AG08396 (cell line): ENCODE measurements around the gene CORIN.

Experiments used
- DNase-seq: peaks from one replicate; pipeline ENCODE4 v3.0.0; 2012; ENCODE audit warnings: low spot score, mixed read lengths

The CORIN gene

GRCh38 chr4:47837908-47838294 is at the start of gene CORIN:
Gene CORIN (minus strand): TSS chr4:47838067. CDS start chr4:47837949, 118 bp downstream.
- no peak for DNase-seq

GRCh38 chr4:47882228-47882627 is 44.4 kb upstream of the CORIN start:
- no peak for DNase-seq

GRCh38 chr4:47879458-47879857 is 41.6 kb upstream of the CORIN start:
- no peak for DNase-seq

- DNase-seq, result no peak
Observed at GRCh38 chr4:47876784-47877546, 39.1 kb upstream of the CORIN start.

- no peak for DNase-seq
Observed at GRCh38 chr4:47876310-47876709, 38.4 kb upstream of the CORIN start.

GRCh38 chr4:47873877-47874541 is 36.1 kb upstream of the CORIN start:
- no peak for DNase-seq

- DNase-seq, result no peak
Observed at GRCh38 chr4:47863486-47863885, 25.6 kb upstream of the CORIN start.

GRCh38 chr4:47862297-47862696 is 24.4 kb upstream of the CORIN start:
- peak; percentile 15 for DNase-seq

- no peak for DNase-seq
Observed at GRCh38 chr4:47860305-47860704, 22.4 kb upstream of the CORIN start.

- no peak for DNase-seq
Observed at GRCh38 chr4:47858006-47858405, 20.1 kb upstream of the CORIN start.

GRCh38 chr4:47856713-47857112 is 18.8 kb upstream of the CORIN start:
- DNase-seq, result no peak

GRCh38 chr4:47855350-47855749 is 17.5 kb upstream of the CORIN start:
- DNase-seq, result peak; percentile 39

GRCh38 chr4:47852136-47852535 is 14.3 kb upstream of the CORIN start:
- peak; percentile 25 for DNase-seq

- DNase-seq, result no peak
Observed at GRCh38 chr4:47849466-47849865, 11.6 kb upstream of the CORIN start.

- no peak for DNase-seq
Observed at GRCh38 chr4:47848041-47848440, 10.2 kb upstream of the CORIN start.

- no peak for DNase-seq
Observed at GRCh38 chr4:47842985-47843384, 5.1 kb upstream of the CORIN start.

GRCh38 chr4:47840291-47840690 is 2.4 kb upstream of the CORIN start:
- no peak for DNase-seq

- DNase-seq, result no peak
Observed at GRCh38 chr4:47839259-47839658, 1.4 kb upstream of the CORIN start.

GRCh38 chr4:47838445-47838844 is 578 bp upstream of the CORIN start:
- DNase-seq, result no peak

- DNase-seq, result peak; percentile 33
Observed at GRCh38 chr4:47837094-47837907, 566 bp downstream of the CORIN start.

- peak; percentile 89 for DNase-seq
Observed at GRCh38 chr4:47836641-47837093, 1.2 kb downstream of the CORIN start.

GRCh38 chr4:47835494-47835893 is 2.4 kb downstream of the CORIN start:
- peak; percentile 31 for DNase-seq
